Mesenchymal stem cell (in vitro differentiated cells and primary cell): ENCODE results near the gene PRAMEF5. TPM values are rescaled to one million over a fixed set of nuclear protein-coding genes. Genes with fewer than 3 reads are reported as not detected.
"Not testable (repeated sequence)": the region's sequence is repeated elsewhere in the genome, so short reads cannot be mapped to it uniquely, and the experiment has no call there.

Experiments used
- DNase-seq: peaks from one replicate; pipeline ENCODE4 v3.0.0-alpha.2; 2013
- H2AFZ ChIP-seq: one replicate; pipeline ENCODE4 v1.6.1; 2013; ENCODE audit warnings: low read depth, mild to moderate bottlenecking, control low read depth, inconsistent platforms, low read length, moderate library complexity
- H2AK5ac ChIP-seq: 2 replicates; pipeline ENCODE4 v1.6.1; 2013; ENCODE audit warnings: low read length, moderate library complexity, mild to moderate bottlenecking, inconsistent platforms; ENCODE audit not compliant: severe bottlenecking
- H2BK120ac ChIP-seq: one replicate; pipeline ENCODE4 v1.6.1; 2013; ENCODE audit warnings: low read depth, mild to moderate bottlenecking, inconsistent platforms, low read length, moderate library complexity
- H2BK12ac ChIP-seq, 2 experiments: one replicate each; pipeline ENCODE4 v1.6.1; 2013; ENCODE audit warnings: inconsistent platforms in 2 of 2, low read length in 2 of 2, mild to moderate bottlenecking in 2 of 2, moderate library complexity in 2 of 2, control low read depth in 1 of 2
- H2BK15ac ChIP-seq: one replicate; pipeline ENCODE4 v1.6.1; 2013; ENCODE audit warnings: mild to moderate bottlenecking, low read depth, inconsistent platforms; ENCODE audit not compliant: poor library complexity, severe bottlenecking
- H2BK5ac ChIP-seq: 2 replicates; pipeline ENCODE4 v1.6.1; 2013; ENCODE audit warnings: low read depth, mild to moderate bottlenecking, low read length, control low read depth, inconsistent platforms; ENCODE audit not compliant: poor library complexity, severe bottlenecking
- H3K14ac ChIP-seq, 2 experiments: one replicate each; pipeline ENCODE4 v1.6.1; 2013; ENCODE audit warnings: inconsistent platforms in 2 of 2, low read length in 2 of 2, control low read depth in 1 of 2, mild to moderate bottlenecking in 1 of 2, moderate library complexity in 1 of 2
- H3K18ac ChIP-seq, 2 experiments: one replicate each; pipeline ENCODE4 v1.6.1; 2013; ENCODE audit warnings: inconsistent platforms in 2 of 2, low read length in 2 of 2, control low read depth in 1 of 2, low read depth in 1 of 2, mild to moderate bottlenecking in 1 of 2
- H3K23ac ChIP-seq, 2 experiments: one replicate each; pipeline ENCODE4 v1.6.1; 2013; ENCODE audit warnings: inconsistent platforms in 2 of 2, low read length in 2 of 2, mild to moderate bottlenecking in 2 of 2, moderate library complexity in 2 of 2, control low read depth in 1 of 2
- H3K27ac ChIP-seq: 2 replicates; pipeline ENCODE4 v1.5.1; 2013; ENCODE audit warnings: mild to moderate bottlenecking, moderate library complexity, low read length, control low read depth, inconsistent platforms; ENCODE audit not compliant: poor library complexity, severe bottlenecking
- H3K27me3 ChIP-seq, 2 experiments: 2 replicates each; pipeline versions ENCODE4 v1.6.1 to v1.7.0; 2013; ENCODE audit warnings: low read length in 2 of 2, mild to moderate bottlenecking in 2 of 2, moderate library complexity in 2 of 2, control low read depth in 1 of 2, inconsistent platforms in 1 of 2; ENCODE audit not compliant: control insufficient read depth in 1 of 2, insufficient read depth in 1 of 2
- H3K36me3 ChIP-seq, 2 experiments: 2 replicates each; pipeline versions ENCODE4 v1.6.1 to v1.7.0; 2013; ENCODE audit warnings: low read length in 2 of 2, control low read depth in 1 of 2, inconsistent platforms in 1 of 2, low read depth in 1 of 2, mild to moderate bottlenecking in 1 of 2; ENCODE audit not compliant: insufficient read depth in 2 of 2, control insufficient read depth in 1 of 2
- H3K4ac ChIP-seq, 2 experiments: one replicate each; pipeline ENCODE4 v1.6.1; 2013; ENCODE audit warnings: inconsistent platforms in 2 of 2, low read length in 2 of 2, mild to moderate bottlenecking in 2 of 2, moderate library complexity in 2 of 2, control low read depth in 1 of 2, low read depth in 1 of 2
- H3K4me1 ChIP-seq: 2 replicates; pipeline ENCODE4 v1.6.1; 2013; ENCODE audit warnings: low read depth, low read length, control low read depth; ENCODE audit not compliant: control insufficient read depth, insufficient read depth
- H3K4me2 ChIP-seq: 2 replicates; pipeline ENCODE4 v1.6.1; 2013; ENCODE audit warnings: low read length, mild to moderate bottlenecking, inconsistent platforms; ENCODE audit not compliant: poor library complexity, severe bottlenecking
- H3K4me3 ChIP-seq, 2 experiments: 2 replicates each; pipeline versions ENCODE4 v1.5.1 to v1.7.0; 2013; ENCODE audit warnings: low read length in 2 of 2, mild to moderate bottlenecking in 2 of 2, control low read depth in 1 of 2, low read depth in 1 of 2; ENCODE audit not compliant: insufficient read depth in 1 of 2
- H3K79me1 ChIP-seq: replicated peaks from 2 replicates; pipeline ENCODE4 v1.6.1; 2013; ENCODE audit warnings: mild to moderate bottlenecking, control low read depth, low read length, inconsistent platforms; ENCODE audit not compliant: poor library complexity, severe bottlenecking
- H3K9ac ChIP-seq: 2 replicates; pipeline ENCODE4 v1.7.0; 2013; ENCODE audit warnings: mild to moderate bottlenecking, low read length, moderate library complexity
- H3K9me3 ChIP-seq: 2 replicates; pipeline ENCODE4 v1.7.0; 2013; ENCODE audit warnings: mild to moderate bottlenecking, low read length; ENCODE audit not compliant: control insufficient read depth
- H4K8ac ChIP-seq: one replicate; pipeline ENCODE4 v1.6.1; 2013; ENCODE audit warnings: inconsistent platforms, mild to moderate bottlenecking, low read length, moderate library complexity
- H4K91ac ChIP-seq: one replicate; pipeline ENCODE4 v1.6.1; 2013; ENCODE audit warnings: mild to moderate bottlenecking, low read length, inconsistent platforms
- WGBS: methylation state at CpG from one replicate; pipeline ENCODE4 v1.1.7; 2013; ENCODE audit warnings: mixed read lengths; 5-methylcytosine and 5-hydroxymethylcytosine counted together
- polyA plus RNA-seq, 2 experiments: library from polyadenylated mRNA; stranded (reverse); fragments of 200-250 nt; gene quantifications; one replicate each; pipeline ENCODE4 v1.2.3, GENCODE V29; 2013

The PRAMEF5 gene
- not detected for polyA plus RNA-seq (2013, experiment 1 of 2)
- polyA plus RNA-seq (2013, experiment 2 of 2) = not detected

DNA sequence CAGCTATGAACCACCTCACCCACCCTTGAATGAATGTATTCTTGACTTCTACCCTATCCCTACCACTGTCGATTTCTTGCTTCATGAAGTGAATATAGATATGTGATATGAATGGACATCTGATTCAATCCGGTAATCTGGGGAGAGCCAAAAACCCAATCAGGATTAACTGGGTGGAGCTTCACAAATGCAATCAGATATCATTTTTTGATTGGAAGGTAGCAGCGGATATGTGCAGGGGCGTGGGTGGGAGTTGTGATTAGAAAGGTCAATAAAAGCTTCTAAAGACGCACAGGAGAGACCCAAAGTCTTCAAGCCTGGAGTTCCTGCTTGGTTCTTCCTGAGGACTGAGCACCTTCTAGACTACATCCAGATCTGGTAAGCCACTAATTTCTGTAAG lies at the start of gene PRAMEF5:
Gene PRAMEF5 (plus strand): TSS at position 301 of the 400 bp plus-strand sequence. CDS start 5,071 bp downstream, outside the sequence.
- not testable (repeated sequence) for H3K4ac ChIP-seq, H3K23ac ChIP-seq, H3K4me1 ChIP-seq, H3K79me1 ChIP-seq, H2AFZ ChIP-seq, H3K14ac ChIP-seq, H2BK15ac ChIP-seq, H3K27me3 ChIP-seq, H4K91ac ChIP-seq, H3K4me3 ChIP-seq, DNase-seq, H3K9ac ChIP-seq, H3K27ac ChIP-seq, H3K36me3 ChIP-seq, H2BK12ac ChIP-seq, H3K18ac ChIP-seq, H2AK5ac ChIP-seq, H3K9me3 ChIP-seq, H3K4me2 ChIP-seq, H2BK5ac ChIP-seq, H4K8ac ChIP-seq, H2BK120ac ChIP-seq
- no CpG with 5 or more reads among the region's 5 CpGs for WGBS

DNA sequence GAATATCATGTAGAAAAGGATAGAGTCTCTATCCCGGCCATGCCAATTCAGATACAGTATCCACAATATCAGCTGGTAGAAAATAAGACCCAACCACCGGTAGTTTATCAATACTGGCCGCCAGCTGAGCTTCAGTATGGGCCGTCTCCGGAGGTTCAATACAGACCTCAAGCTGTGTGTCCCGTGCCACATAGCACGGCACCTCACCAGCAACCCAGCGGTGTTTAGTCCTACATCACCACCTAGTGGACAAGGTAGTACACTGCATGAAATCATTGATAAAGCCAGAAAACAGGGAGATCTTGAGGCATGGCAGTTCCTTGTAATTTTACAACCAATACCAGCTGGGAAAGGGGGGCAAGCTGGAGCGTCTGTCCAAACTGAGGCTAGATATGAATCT lies 45.3 kb upstream of the PRAMEF5 start:
- not testable (repeated sequence) for H3K27ac ChIP-seq

DNA sequence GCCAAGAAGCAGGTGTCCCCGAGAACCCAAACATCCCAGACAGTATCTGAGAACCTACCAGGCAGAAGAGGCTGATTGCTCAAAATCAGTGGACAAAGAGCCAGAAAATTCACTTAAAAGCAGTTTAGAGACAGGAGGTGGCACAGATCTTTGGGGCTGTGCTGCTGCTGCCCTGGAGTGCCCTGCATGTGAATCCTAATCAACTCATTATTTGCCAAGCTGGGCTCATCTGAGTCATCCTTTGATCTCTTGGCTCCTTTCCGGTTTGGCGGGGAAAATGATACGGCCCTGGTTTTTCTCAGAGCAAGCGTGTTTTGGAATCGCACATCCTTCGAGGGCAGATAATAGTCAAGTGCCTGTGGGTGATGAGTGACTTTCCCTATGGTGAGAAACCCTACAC lies 37.4 kb upstream of the PRAMEF5 start:
- DNase-seq, H3K23ac ChIP-seq, H3K9me3 ChIP-seq, H3K4ac ChIP-seq, H4K91ac ChIP-seq, H2BK12ac ChIP-seq, H3K27me3 ChIP-seq, H3K18ac ChIP-seq, H2BK120ac ChIP-seq, H3K27ac ChIP-seq, H3K4me2 ChIP-seq, H2BK5ac ChIP-seq, H3K79me1 ChIP-seq, H3K36me3 ChIP-seq, H2AK5ac ChIP-seq, H3K4me1 ChIP-seq, H3K14ac ChIP-seq, H4K8ac ChIP-seq, H2BK15ac ChIP-seq, H3K9ac ChIP-seq, H2AFZ ChIP-seq, H3K4me3 ChIP-seq: not testable (repeated sequence)
- no CpG with 5 or more reads among the region's 7 CpGs for WGBS

More for the DNA sequence above, 45.3 kb upstream of the PRAMEF5 start:
- H2BK5ac ChIP-seq, DNase-seq, H2AFZ ChIP-seq, H2BK120ac ChIP-seq, H3K79me1 ChIP-seq, H2BK15ac ChIP-seq, H3K4me2 ChIP-seq, H3K27me3 ChIP-seq, H3K4ac ChIP-seq, H4K91ac ChIP-seq, H3K4me3 ChIP-seq, H4K8ac ChIP-seq, H2BK12ac ChIP-seq, H3K9me3 ChIP-seq, H3K9ac ChIP-seq, H3K14ac ChIP-seq, H3K4me1 ChIP-seq, H3K23ac ChIP-seq, H3K18ac ChIP-seq, H2AK5ac ChIP-seq, H3K36me3 ChIP-seq: not testable (repeated sequence)
- WGBS = no CpG with 5 or more reads among the region's 9 CpGs

DNA sequence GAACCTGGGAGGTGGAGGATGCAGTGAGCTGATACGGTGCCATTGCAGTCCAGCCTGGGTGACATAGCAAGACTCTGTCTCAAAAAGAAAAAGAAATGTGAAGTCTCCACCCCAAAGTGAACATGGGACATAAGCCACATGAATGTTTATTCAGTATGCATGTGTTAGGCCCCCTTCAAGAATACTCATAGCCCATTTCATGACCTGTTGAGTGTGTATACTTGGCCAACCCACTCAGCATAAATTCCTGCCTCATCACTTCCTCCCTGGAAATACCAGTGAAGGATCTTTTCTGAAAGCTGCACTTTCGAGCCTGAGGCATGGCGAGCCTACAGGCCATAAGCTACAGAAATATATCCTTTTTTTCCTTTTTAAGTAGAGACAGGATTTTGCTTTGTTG lies 34.8 kb upstream of the PRAMEF5 start:
- H3K4ac ChIP-seq, H2BK5ac ChIP-seq, H2BK12ac ChIP-seq, H3K9ac ChIP-seq, H3K79me1 ChIP-seq, H2AK5ac ChIP-seq, H2BK120ac ChIP-seq, H3K36me3 ChIP-seq, H3K14ac ChIP-seq, H3K27me3 ChIP-seq, H3K18ac ChIP-seq, H3K23ac ChIP-seq, DNase-seq, H2AFZ ChIP-seq, H3K9me3 ChIP-seq, H3K27ac ChIP-seq, H4K91ac ChIP-seq, H4K8ac ChIP-seq, H2BK15ac ChIP-seq, H3K4me1 ChIP-seq, H3K4me3 ChIP-seq, H3K4me2 ChIP-seq: not testable (repeated sequence)
- WGBS = no CpG with 5 or more reads among the region's 3 CpGs
